Activated naive CD8-positive, alpha-beta T cell treated with anti-CD3 and anti-CD28 coated beads for 36 hours (primary cell): ENCODE data around the gene HES5. TPM values are rescaled to one million over a fixed set of nuclear protein-coding genes. Genes with fewer than 3 reads are reported as not detected.

Source experiments
- DNase-seq: peaks from one replicate; pipeline ENCODE4 v3.0.0; 2021
- H3K27ac Mint-ChIP-seq: one replicate; pipeline ENCODE4 v1.8.0; 2022; ENCODE audit warnings: mild to moderate bottlenecking, moderate library complexity, mixed read lengths
- H3K27me3 Mint-ChIP-seq: one replicate; pipeline ENCODE4 v1.8.0; 2022; ENCODE audit warnings: mild to moderate bottlenecking, mixed read lengths
- H3K36me3 Mint-ChIP-seq: one replicate; pipeline ENCODE4 v1.8.0; 2021; ENCODE audit warnings: mild to moderate bottlenecking, mixed read lengths
- H3K4me1 Mint-ChIP-seq: one replicate; pipeline ENCODE4 v1.8.0; 2021; ENCODE audit warnings: mixed read lengths
- H3K4me3 Mint-ChIP-seq: one replicate; pipeline ENCODE4 v1.8.0; 2022; ENCODE audit warnings: mild to moderate bottlenecking, moderate library complexity, mixed read lengths
- H3K9me3 Mint-ChIP-seq: one replicate; pipeline ENCODE4 v1.8.0; 2022; ENCODE audit warnings: mixed read lengths
- total RNA-seq, 2 experiments: library from RNA; stranded (reverse); gene quantifications; one replicate each; pipeline ENCODE4 v1.2.3, GENCODE V29; 2021

HES5 gene
- total RNA-seq, 2 experiments from 2014 or later: 0.28 TPM; not detected in 1

GRCh38 chr1:2483970-2484369 lies 46.1 kb downstream of the HES5 start:
- peaks cover 2% of the 10 kb centered on the region for H3K9me3 Mint-ChIP-seq
- no peak overlapping the region for H3K4me3 Mint-ChIP-seq
- no peak overlapping the region for H3K27ac Mint-ChIP-seq
- H3K36me3 Mint-ChIP-seq: peaks cover 7% of the 10 kb centered on the region
- DNase-seq: no peak
- H3K4me1 Mint-ChIP-seq: peaks cover 4% of the 10 kb centered on the region
- H3K27me3 Mint-ChIP-seq: no peaks in the 10 kb centered on the region

GRCh38 chr1:2483026-2483425 lies 47.0 kb downstream of the HES5 start:
- H3K4me3 Mint-ChIP-seq: no peak overlapping the region
- no peak for DNase-seq
- no peak overlapping the region for H3K27ac Mint-ChIP-seq
- H3K9me3 Mint-ChIP-seq: peaks cover 1% of the 10 kb centered on the region
- no peaks in the 10 kb centered on the region for H3K27me3 Mint-ChIP-seq
- H3K36me3 Mint-ChIP-seq: peaks cover 5% of the 10 kb centered on the region
- H3K4me1 Mint-ChIP-seq: peaks cover 4% of the 10 kb centered on the region

GRCh38 chr1:2482588-2482987 lies 47.5 kb downstream of the HES5 start:
- Mint-ChIP-seq H3K27ac (no peak overlapping the region), H3K9me3 (no peaks in the 10 kb centered on the region), H3K4me1 (peaks cover 4% of the 10 kb centered on the region), H3K36me3 (peaks cover 1% of the 10 kb centered on the region), H3K27me3 (no peaks in the 10 kb centered on the region), H3K4me3 (no peak overlapping the region)
- no peak for DNase-seq

DNA sequence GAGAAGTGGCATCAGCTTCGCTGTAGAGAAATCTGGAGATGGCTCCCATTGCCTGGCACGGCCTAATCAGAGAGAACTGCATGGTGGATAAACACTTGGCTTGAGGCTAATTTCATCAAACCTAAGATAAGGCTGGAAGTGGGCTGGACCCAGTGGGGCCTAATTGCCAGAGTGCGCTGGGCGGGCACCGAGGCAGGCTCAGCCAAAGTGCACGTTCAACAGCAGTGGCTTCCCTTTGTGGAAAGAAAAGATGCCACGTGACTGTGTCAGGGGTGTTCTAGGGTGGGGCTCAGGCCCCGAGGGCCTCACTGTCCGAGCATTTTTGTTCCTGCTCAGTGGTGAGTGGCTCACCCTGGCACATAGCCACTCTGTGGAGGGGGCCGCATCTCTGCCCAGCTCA lies 48.2 kb downstream of the HES5 start:
- peaks cover 4% of the 10 kb centered on the region for H3K4me1 Mint-ChIP-seq
- no peak overlapping the region for H3K27ac Mint-ChIP-seq
- H3K27me3 Mint-ChIP-seq: no peaks in the 10 kb centered on the region
- no peak for DNase-seq
- no peaks in the 10 kb centered on the region for H3K9me3 Mint-ChIP-seq
- no peaks in the 10 kb centered on the region for H3K36me3 Mint-ChIP-seq
- no peak overlapping the region for H3K4me3 Mint-ChIP-seq

- H3K4me1 Mint-ChIP-seq: peaks cover 4% of the 10 kb centered on the region
- no peaks in the 10 kb centered on the region for H3K27me3 Mint-ChIP-seq
- no peak overlapping the region for H3K4me3 Mint-ChIP-seq
- H3K27ac Mint-ChIP-seq: no peak overlapping the region
- H3K36me3 Mint-ChIP-seq: no peaks in the 10 kb centered on the region
- DNase-seq: no peak
- H3K9me3 Mint-ChIP-seq: no peaks in the 10 kb centered on the region
Observed at GRCh38 chr1:2480986-2481364, 49.1 kb downstream of the HES5 start.

- Mint-ChIP-seq H3K27me3 (no peaks in the 10 kb centered on the region), H3K27ac (no peak overlapping the region), H3K4me3 (no peak overlapping the region), H3K9me3 (no peaks in the 10 kb centered on the region), H3K4me1 (peaks cover 4% of the 10 kb centered on the region), H3K36me3 (no peaks in the 10 kb centered on the region)
- no peak for DNase-seq
Observed at GRCh38 chr1:2480236-2480985, 49.7 kb downstream of the HES5 start.

DNA sequence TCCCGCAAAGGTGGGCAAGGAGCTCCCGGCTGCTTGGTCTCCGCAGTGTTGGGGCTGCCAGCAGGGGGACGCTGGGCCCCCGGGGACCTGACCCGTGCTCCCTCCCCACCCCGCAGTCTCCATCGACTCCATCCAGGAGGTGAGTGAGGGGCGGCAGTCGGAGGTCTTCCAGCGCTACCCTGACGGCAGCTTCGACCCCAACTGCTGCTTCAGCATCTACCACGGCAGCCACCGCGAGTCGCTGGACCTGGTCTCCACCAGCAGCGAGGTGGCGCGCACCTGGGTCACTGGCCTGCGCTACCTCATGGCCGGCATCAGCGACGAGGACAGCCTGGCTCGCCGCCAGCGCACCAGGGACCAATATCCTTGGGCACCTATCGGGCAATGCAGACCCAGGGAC lies 50.4 kb downstream of the HES5 start:
- Mint-ChIP-seq H3K27me3 (no peaks in the 10 kb centered on the region), H3K27ac (no peak overlapping the region)

DNA sequence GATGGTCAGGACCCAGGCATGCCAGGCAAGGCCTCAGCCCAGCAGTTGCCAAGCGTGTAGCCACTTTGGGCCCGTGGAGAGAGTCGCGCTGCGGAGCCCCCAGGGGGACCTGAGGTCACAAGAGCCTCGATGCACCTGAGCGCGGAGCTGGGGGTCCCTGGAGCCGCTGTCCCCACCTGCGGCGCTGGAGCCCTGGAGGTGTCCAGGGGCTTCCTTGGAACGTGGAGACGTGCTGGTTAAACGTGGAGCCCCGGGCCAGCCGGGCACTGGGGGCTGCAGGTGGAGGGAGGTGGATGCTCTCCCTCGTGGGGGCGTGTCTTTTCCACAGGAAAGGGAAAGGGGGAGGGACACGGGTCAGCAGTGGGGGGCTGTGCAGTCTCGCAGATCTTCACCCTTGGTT lies 50.9 kb downstream of the HES5 start:
- H3K4me1 Mint-ChIP-seq: peaks cover 3% of the 10 kb centered on the region
- DNase-seq: no peak
- H3K9me3 Mint-ChIP-seq: no peaks in the 10 kb centered on the region
- no peak overlapping the region for H3K27ac Mint-ChIP-seq
- H3K36me3 Mint-ChIP-seq: no peaks in the 10 kb centered on the region
- no peaks in the 10 kb centered on the region for H3K27me3 Mint-ChIP-seq
- no peak overlapping the region for H3K4me3 Mint-ChIP-seq

More for the DNA sequence above, 50.4 kb downstream of the HES5 start:
- H3K36me3 Mint-ChIP-seq: no peaks in the 10 kb centered on the region
- H3K9me3 Mint-ChIP-seq: no peaks in the 10 kb centered on the region
- no peak overlapping the region for H3K4me3 Mint-ChIP-seq
- DNase-seq: no peak
- peaks cover 4% of the 10 kb centered on the region for H3K4me1 Mint-ChIP-seq

Other genes starting within 250 kb of the HES5 start
- gene MORN1, start 138.7 kb downstream of the HES5 start, total RNA-seq: 1 to 10 TPM; 6.8 to 7.8 TPM
- 100 to 1,000 TPM; 161 to 176 TPM for gene RER1, start 138.4 kb downstream of the HES5 start, total RNA-seq
- gene PEX10, start 117.7 kb downstream of the HES5 start, total RNA-seq: 10 to 100 TPM; 21.5 to 23.7 TPM
- gene PLCH2, start 54.0 kb downstream of the HES5 start, total RNA-seq: 1 to 10 TPM; 1.2 to 1.4 TPM
- gene PANK4, start 3.7 kb downstream of the HES5 start, total RNA-seq: 10 to 100 TPM; 29.8 to 34.3 TPM
- gene TNFRSF14, start 26.1 kb upstream of the HES5 start, total RNA-seq: 100 to 1,000 TPM in 1 of 2 experiments, 10 to 100 TPM in 1; 99.6 to 104 TPM
- gene PRXL2B, start 56.5 kb upstream of the HES5 start, total RNA-seq: 10 to 100 TPM; 42.2 to 43.2 TPM
- 1 to 10 TPM; 1.5 to 1.6 TPM for gene MMEL1, start 102.8 kb upstream of the HES5 start, total RNA-seq